GM21381 (cell line): ENCODE data around the gene TSC2.

ENCODE experiments used
- ATAC-seq: cut with Tn5 transposase; IDR thresholded peaks from one replicate; pipeline ENCODE4 v1.9.1; 2021; ENCODE audit warnings: mild to moderate bottlenecking, moderate library complexity; ENCODE audit not compliant: unreplicated experiment

TSC2 gene

DNA sequence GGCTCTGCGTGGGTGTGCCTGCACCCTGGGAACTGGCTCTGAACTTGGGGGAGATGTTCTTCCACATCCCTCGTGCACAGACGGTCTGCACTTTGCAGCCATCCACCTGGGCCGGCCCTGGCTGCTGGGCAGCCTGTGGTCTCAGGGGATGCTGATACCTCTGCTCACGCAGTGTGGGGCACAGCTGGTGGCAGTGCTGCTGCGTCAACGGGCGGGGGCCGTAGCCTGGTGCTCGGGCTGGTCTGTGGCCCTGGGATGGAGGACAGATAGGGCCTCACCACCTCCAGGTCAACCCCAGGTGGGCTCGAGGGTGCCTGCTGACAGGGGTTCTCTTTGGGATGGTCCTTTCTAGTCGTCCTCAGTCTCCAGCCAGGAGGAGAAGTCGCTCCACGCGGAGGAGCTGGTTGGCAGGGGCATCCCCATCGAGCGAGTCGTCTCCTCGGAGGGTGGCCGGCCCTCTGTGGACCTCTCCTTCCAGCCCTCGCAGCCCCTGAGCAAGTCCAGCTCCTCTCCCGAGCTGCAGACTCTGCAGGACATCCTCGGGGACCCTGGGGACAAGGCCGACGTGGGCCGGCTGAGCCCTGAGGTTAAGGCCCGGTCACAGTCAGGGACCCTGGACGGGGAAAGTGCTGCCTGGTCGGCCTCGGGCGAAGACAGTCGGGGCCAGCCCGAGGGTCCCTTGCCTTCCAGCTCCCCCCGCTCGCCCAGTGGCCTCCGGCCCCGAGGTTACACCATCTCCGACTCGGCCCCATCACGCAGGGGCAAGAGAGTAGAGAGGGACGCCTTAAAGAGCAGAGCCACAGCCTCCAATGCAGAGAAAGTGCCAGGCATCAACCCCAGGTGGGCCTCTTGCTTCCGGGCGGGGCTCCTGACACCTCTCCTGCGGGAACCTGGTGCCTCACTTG lies 36.3 kb downstream of the TSC2 start:
- ATAC-seq: no peak

DNA sequence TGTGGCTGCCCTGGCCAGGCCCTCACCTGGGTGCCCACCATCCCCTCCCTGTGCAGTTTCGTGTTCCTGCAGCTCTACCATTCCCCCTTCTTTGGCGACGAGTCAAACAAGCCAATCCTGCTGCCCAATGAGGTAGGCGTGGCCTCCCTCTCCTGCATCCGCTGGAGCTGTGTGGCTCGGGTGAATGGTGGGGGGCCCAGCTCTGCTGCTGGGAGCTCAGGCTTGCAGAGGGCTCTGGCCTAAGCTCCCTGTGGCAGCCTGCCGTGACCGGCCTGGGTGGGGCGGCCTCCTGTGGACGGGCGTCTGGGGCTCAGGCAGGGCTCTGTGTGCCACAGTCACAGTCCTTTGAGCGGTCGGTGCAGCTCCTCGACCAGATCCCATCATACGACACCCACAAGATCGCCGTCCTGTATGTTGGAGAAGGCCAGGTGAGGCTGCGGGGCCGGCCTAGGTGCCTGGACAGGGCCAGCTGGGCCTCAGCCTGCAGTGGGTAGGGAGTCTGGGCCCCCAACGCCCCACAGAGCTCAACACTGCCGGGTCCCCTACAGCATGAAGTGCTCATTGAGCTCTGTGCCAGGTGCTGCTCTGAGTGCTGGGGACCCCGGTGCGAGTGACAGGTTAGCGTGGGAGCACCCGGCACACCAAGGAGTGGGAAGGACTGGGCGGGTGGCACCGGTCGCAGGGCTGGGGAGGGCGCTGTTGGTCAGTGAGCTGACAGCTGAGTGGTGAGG lies 37.3 kb downstream of the TSC2 start:
- no peak for ATAC-seq

DNA sequence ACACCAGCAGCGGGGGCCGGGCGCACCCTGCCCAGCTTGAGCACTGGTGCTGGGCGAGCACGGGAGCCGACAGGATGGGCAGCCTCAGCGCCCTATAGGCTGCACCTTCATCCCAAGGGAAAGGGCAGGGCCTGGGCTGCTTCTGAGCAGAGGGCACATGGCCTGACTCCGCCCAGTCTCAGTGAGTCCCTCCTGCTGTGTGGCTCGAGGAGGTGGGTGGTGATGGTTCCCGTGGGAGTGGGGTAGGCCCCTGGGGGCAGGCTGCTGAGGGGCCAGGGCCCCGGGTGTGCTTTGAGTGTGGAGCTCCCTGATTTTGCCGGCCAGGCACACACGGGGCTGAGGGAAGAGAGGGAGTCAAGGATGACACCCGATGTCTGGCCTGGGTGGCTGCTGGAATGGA lies 37.9 kb downstream of the TSC2 start:
- ATAC-seq: no peak

DNA sequence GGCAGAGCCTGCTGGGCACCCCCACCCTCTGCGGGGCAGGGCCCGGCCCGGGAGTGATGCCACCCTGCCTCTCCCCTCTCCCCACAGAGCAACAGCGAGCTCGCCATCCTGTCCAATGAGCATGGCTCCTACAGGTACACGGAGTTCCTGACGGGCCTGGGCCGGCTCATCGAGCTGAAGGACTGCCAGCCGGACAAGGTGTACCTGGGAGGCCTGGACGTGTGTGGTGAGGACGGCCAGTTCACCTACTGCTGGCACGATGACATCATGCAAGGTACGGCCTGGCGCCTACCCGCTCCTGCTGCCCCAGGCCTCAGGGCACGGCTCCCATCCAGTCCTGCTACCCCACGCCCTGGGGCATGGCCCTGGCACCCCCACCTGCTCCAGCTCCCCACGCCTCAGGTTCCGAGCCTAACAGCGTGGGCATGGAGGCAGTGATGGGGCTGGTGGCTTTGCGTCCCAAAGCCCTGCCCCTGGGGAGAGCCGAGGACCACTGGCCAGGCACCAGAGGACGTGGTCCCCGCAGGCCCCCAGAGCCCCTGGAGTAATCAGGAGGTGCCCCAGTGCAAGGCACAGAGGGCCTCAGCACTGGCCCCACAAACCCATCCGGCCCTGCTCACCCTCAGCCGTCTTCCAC lies 38.4 kb downstream of the TSC2 start:
- ATAC-seq: no peak

DNA sequence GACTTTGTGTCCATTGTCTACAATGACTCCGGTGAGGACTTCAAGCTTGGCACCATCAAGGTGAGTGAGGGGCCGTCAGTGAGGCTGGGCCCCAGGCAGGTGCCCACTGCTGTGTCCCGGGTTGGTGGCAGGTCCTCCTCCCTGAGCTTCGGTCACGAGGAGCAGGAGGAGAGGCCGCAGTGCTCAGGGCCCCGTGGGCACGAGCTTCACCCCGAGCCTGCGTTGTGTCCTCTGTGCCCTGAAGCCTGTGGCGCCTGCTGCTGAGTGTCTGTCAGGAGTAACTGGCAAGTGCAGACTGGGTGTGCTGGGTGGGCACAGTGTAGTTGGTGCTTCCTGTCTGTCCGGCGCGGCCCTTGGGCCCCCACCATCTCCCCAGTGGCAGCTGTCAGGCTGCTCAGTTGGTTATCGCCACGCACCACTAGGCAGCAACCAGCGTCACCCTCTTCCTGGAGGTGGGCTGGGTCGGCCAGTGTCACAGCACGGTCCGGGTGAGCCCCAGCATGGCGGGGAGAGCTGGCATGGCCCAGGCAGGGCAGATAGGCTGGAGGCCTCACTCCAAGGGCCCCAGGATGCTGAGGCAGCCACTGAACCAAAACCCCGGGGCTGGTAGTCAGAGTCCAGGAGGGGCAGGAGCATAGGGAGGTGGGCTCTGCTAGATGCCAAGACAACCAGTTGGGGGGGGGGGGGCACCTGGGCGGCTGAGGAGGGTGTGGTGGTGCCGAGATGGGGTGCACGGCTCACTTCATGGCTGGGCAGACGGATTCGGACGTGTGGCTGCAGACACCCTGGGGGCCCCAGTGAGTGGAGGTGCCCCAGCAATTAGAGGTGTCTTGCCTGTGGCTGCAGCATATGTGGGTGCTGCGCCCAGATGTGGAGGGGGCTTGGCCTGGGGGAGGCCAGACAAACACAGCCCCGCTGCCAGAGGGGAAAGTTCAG lies 39.3 kb downstream of the TSC2 start:
- ATAC-seq: no peak

DNA sequence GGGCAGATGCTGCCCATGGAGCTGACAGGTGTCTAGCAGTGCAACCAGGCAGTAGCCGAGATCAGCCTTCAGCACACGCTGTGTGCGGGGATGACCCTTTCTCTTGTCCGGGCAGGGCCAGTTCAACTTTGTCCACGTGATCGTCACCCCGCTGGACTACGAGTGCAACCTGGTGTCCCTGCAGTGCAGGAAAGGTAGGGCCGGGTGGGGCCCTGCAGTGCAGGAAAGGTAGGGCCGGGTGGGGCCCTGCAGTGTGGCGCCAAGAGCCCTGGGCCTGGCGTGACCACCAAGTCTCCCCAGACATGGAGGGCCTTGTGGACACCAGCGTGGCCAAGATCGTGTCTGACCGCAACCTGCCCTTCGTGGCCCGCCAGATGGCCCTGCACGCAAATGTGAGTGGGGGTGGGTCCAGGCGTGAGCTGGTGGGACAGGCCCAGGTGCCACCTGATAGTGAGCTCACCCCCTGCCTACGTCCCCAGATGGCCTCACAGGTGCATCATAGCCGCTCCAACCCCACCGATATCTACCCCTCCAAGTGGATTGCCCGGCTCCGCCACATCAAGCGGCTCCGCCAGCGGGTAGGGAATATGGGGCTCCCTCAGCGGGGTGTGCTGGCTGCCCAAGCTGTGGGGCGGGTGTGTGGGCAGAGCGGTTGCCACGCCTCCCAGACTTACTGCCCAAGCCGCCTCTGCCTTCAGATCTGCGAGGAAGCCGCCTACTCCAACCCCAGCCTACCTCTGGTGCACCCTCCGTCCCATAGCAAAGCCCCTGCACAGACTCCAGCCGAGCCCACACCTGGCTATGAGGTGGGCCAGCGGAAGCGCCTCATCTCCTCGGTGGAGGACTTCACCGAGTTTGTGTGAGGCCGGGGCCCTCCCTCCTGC lies 40.2 kb downstream of the TSC2 start:
- no peak for ATAC-seq

DNA sequence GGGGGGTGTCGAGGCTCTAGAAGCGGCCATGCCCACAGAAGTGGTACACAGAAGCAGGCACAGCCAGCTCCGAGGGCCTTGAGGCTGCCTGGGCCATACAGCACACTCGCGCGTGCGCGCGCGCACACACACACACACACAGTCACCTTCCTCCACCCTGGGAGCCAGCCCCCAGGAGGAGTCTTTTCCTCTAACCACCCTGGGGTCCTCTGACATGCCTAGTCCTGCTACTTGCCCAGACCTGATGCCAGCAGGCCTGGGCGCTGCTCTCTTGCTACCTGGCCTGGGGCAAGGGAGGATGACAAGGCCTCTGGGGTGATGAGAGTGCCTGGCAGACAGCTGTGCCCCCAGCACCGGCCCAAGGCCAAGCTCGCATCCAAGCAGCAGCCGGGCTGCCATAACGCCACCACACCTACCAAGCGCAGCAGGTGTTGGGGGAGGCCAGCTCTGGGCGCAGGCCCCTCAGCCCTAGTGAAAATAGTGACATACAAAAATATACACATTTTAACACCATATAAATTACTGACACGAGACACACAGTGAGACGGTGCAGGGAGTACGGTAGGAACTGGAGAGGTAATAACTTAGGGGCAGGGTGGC lies 41.1 kb downstream of the TSC2 start:
- ATAC-seq: no peak

DNA sequence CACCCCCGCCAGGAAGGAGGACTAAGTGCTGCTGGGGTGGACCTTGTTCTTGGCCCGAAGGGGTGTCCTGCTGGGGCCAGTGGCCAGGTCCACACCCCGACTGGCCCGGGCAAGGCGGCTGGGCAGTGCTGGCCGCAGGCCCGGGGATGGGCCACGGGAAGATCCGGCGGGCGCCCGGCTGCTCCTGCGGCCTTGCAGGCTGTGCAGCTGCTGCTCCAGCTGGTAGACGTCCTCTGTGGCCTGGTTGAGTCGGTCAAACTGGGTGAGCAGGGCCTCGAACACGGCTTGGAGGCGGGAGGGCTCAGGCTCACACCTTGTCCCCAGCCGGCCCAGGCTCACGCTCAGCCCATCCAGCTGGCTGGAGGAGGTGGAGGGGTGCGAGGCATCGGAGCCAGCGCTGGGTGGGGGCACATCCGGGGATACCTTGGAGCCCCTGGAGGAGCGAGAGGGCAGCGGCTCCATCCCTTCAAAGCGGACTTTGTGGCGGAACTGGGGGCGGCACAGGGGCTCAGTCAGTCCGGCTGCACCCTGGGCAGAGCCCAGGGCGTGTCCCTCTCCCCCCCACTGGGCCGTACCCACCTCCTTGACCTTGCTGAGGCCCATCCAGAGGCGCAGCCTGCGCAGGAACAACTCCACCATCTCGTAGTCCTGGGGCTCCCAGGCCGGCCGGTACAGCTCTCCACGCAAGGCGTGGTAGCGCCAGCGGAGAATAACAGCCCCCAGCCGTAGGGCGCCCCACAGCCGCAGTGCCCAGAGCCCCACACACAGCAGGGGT lies 42.1 kb downstream of the TSC2 start:
- no peak for ATAC-seq

DNA sequence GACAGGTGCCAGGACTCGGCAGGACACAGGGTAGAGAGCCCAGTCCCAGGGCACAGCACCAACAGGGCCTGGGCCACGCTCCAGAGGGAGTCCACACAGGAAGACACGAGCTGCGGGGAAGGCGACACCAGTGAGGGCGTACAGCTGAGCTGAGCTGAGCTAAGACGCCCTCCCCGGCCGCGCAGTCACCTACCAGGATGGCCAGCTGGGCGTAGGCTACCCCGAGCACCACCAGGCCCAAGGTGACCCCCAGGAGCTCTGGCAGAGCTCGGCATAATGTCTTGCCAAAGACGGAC lies 42.6 kb downstream of the TSC2 start:
- ATAC-seq: no peak

DNA sequence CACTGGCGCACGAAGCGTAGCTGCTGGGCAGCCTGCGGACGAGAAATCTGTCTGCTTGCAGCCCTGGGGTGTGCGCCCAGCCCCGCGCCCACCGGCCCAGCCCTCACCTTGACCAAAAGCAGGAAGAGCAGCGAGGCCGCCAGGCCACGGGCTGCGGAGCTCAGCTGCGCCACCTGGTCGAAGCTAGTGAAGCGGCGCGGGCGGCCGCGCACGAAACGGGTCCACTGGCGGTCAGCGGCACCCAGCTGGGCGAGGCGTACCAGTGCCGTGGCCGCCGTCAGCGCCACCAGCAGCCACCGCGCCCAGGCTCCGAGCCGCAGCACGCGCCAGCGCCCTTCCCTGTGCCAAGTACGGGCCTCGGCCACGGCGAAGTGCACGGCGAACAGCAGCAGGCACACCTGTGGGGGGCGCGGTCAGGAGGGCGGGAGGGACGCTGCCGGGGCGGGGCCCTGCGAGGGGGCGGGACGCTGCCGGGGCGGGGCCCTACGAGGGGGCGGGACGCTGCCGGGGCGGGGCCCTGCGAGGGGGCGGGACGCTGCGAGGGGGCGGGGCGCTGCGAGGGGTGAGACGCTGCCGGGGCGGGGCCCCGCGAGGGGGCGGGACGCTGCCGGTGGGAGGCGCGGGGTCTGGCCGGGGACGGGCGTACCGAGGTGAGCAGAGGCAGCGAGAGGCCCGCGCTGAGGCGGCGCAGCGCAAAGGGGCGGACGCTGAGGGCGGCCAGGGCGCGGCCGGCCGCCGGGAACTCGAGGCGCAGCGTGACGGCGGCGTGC lies 43.2 kb downstream of the TSC2 start:
- ATAC-seq: no peak

DNA sequence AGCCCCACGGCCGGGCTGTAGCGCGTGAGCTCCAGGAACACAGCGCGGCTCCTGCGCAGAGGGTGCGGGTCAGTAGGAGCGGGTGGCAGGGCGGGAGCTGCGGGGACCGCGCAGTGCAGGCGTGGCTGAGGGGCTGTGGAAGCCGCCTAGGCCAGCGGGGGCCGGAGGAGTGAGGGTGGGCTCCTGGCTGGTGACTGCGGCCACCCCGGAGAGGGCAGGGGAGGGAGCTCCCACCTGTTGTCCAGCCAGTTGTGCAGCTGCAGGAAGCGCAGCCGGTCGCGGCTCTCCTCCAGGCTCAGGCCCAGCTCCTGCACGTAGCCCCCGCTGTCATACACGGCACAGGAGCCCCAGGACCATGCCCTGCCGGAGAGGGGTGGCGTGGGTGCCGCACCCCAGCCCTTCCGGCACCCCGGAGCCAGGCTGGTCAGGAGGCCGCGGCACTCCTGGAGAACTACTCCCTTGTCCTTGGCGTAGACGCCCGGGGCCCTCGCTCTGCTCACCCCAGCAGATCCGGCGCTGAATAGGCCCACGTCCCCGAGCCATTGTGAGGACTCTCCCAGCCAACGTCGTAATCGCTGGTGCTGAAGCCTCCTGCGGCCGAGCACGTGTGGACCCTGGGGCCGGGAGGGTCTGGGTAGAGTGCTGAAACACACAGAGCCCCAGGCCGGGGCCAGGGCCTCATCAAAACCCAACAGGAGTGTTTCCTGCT lies 43.9 kb downstream of the TSC2 start:
- no peak for ATAC-seq

DNA sequence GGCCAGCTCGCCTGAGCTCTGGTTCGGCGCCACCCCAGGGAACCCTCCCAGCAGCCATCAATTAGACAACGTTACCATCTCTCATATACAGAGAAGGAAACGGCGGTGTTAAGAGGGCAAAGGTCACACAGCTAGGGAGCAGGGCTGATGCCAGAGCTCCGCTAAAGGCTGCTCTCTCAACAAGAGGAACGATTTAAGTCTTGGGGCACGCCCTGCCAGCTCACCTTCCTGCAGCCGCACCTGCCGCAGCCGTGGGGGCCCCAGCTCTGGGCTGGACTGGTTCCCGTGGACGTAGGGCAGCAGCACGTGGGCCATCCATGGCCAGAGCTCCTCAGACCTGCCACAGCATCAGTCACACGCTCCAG lies 44.5 kb downstream of the TSC2 start:
- no peak for ATAC-seq

DNA sequence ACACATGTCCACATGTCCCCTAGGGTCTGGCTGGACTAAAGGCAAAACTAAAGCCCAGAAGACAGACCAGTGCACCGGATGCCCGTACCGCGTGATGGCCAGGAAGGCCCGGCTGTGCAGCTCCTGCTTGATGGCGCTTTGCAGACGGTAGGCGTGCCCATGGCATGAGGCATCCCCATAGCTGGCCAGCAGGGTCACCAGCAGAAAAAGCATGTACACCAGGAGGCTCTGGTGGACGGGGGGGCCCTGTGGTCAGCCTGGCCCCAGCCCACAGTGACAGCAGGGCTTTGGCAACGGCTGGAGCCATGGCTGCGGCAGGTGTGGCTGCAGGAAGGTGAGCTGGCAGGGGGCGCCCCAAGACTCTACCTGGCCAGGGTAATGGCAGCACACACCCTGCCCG lies 45.1 kb downstream of the TSC2 start:
- ATAC-seq: no peak

DNA sequence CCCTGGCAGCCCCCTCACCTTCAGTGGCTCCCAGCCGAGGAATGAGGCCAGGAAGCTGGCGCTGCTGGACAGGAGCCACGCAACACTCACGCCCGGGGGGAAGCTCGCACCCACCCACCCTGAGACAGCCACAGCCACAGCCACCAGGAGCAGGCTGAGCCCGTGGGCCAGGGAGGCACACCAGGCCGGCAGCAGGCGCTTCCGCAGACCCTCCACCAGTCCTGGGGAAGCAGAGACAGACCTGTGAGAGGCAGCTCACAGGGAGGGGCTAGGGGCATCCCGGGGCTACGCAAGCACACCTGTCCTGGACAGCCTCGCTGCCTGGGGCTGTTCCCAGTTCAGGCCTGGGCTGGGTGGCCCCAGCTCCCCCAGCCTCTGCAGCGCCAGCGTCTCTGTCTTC lies 46.0 kb downstream of the TSC2 start:
- no peak for ATAC-seq

DNA sequence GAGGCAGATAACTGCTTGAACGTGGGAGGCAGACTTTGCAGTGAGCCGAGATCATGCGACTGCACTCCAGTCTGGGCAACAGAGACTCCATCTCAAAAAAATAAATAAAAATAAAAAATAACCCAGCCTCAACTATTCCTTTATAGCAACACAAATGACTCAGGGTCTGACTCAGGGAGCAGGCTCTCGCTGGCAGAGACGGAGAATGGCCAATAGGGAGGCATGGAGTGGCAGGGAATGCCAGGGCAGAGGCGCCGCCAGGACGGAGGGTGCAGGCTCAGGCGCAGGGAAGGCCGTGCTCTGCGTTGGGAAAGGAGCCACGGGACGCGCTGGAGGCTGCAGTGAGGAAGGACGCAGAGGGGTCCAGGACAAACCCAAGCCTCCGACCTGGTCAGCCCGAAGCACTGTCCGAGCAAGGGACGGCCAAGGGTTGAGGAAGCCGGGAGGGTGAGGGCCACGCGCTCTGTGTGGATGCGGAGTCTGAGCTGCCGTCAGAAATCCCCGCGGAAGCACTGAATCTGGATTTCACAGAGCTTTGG lies 47.6 kb downstream of the TSC2 start:
- ATAC-seq: no peak

DNA sequence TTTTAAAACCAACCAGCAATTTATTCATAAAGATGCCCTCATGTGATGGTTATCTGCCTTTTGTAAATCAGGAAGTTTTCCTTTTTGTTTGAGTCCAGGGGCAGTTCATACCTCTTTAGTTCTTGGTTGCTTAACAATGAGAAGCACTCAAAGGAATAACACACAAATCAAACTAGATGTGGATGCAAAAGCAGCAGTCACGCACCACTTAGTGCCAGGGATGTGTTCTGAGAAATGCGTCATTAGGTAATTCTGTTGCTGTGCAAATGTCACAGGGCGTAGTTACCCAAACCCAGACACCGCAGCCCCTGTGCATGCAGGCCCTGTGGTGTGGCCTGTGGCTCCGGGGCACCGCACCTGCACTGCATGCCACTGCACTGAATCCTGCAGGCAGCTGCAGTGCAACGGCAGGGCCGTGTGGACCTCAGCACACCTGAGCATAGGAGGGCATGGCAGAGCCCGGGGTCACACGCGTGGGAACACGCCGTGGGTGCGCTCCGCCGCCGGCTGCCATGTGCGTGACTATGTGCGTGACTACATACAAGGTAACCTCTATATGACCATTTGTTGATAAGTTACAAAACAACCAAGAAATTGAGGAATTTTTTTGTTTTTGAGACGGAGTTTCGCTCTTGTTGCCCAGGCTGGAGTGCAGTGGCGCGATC lies 48.3 kb downstream of the TSC2 start:
- no peak for ATAC-seq
